Measurements from ENCODE around the gene ZNF107. TPM values are rescaled to one million over a fixed set of nuclear protein-coding genes. Genes with fewer than 3 reads are reported as not detected.
"Not testable (repeated sequence)": the region's sequence is repeated elsewhere in the genome, so short reads cannot be mapped to it uniquely, and the experiment has no call there.

The ZNF107 gene
- total and polyA plus RNA-seq, 2 of the 13 experiments (the other 11 are each of a cell fraction or from before 2014, with no cell fraction given), result 2.5 to 5.4 TPM

DNA sequence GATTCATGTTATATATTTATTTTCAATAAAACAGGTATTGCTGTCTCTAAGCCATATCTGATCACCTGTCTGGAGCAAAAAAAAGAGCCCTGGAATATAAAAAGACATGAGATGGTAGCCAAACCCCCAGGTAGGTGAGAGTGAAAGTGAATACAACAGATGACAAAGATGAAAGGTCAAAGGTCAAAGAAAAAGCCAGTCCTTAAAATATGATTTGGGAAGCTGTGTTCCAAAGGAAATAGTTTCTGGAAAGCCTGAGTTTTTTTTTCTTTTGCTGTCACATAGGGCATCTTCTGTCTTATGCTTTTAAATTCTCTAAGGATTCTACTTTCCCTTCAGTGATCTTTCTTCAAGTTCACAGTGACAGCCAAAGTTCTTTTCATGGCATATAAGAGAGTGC is 25.9 kb downstream of the ZNF107 start:
- Histone ChIP-seq H3K4me3 (replicated peaks in 1 of 3; ENCODE audit: insufficient read depth in 1 of 3, low read depth in 2 of 3, low read length in 3 of 3) (no peak overlapping the region), H3K9ac (ENCODE audit: insufficient read depth, low read depth, low read length) (no peak overlapping the region), H3K36me3 (replicated peaks in 1 of 2; ENCODE audit: control insufficient read depth in 1 of 2, insufficient read depth in 2 of 2, low read length in 2 of 2) (peaks cover 0 to 10% of the 10 kb centered on the region in 2 experiments; a peak in 2 of 5 replicates), H3K79me2 (ENCODE audit: insufficient read depth, low read length) (no peaks in the 10 kb centered on the region), H2AFZ (ENCODE audit: low read length) (no peak overlapping the region), H3K4me1 (ENCODE audit: insufficient read depth, low read length) (peaks cover 9% of the 10 kb centered on the region), H3K9me3 (ENCODE audit: low read length) (no peaks in the 10 kb centered on the region), H3K4me2 (ENCODE audit: low read depth, low read length) (no peak overlapping the region), H4K20me1 (ENCODE audit: insufficient read depth, low read length) (no peaks in the 10 kb centered on the region), H3K27me3 (ENCODE audit: control insufficient read depth in 1 of 2, insufficient read depth in 2 of 2, low read length in 2 of 2) (no peaks in the 10 kb centered on the region), H3K27ac (ENCODE audit: extremely low read length, insufficient read depth, low read length) (no peak overlapping the region)
- ChIA-PET CTCF (ENCODE audit: low intra/inter-chr PET ratio, low total read pairs) (no interaction called here), POLR2A (no interaction called here)
- in situ Hi-C loops (cut with HindIII; ENCODE audit: extremely low pct_ligation_motif_present, low pct_unique_long_range_greater_than_20kb) (no loop called here), intact Hi-C loops (cut with micrococcal nuclease; ENCODE audit: unreplicated experiment) (no loop called here)
- DNase-seq (ENCODE audit: low spot score) (no peak), FAIRE-seq (no peak), ATAC-seq (no peak)
- no TSS peak for BruUV-seq (replicated peaks)
- TF ChIP-seq ATF6 (CRISPR knock-in tag; conservative IDR thresholded peaks at IDR 0.05) (no peak), ZNF253 (CRISPR knock-in tag; IDR thresholded peaks at IDR 0.05; ENCODE audit: borderline replicate concordance) (no peak), NR2F6 (IDR thresholded peaks at IDR 0.05) (peak; percentile 10; the same call in 1 of the 2 replicates), NR2F6 (CRISPR knock-in tag; IDR thresholded peaks at IDR 0.05) (no peak)

- WGBS (ENCODE audit: low lambda C conversion rate), result 99% methylated on average over 12 of the region's 12 CpGs
- H4K20me1 ChIP-seq (ENCODE audit: insufficient read depth, low read length); ATAC-seq; H2AFZ ChIP-seq (ENCODE audit: low read length); H3K4me3 ChIP-seq (replicated peaks in 1 of 3; ENCODE audit: insufficient read depth in 1 of 3, low read depth in 2 of 3, low read length in 3 of 3); intact Hi-C loops (cut with micrococcal nuclease; ENCODE audit: unreplicated experiment); H3K4me2 ChIP-seq (ENCODE audit: low read depth, low read length); H3K9ac ChIP-seq (ENCODE audit: insufficient read depth, low read depth, low read length); BruUV-seq (replicated peaks); H3K36me3 ChIP-seq (replicated peaks in 1 of 2; ENCODE audit: control insufficient read depth in 1 of 2, insufficient read depth in 2 of 2, low read length in 2 of 2); CTCF ChIA-PET (ENCODE audit: low intra/inter-chr PET ratio, low total read pairs); H3K79me2 ChIP-seq (ENCODE audit: insufficient read depth, low read length); POLR2A ChIA-PET; H3K27ac ChIP-seq (ENCODE audit: extremely low read length, insufficient read depth, low read length); H3K4me1 ChIP-seq (ENCODE audit: insufficient read depth, low read length); DNase-seq (ENCODE audit: low spot score); in situ Hi-C loops (cut with HindIII; ENCODE audit: extremely low pct_ligation_motif_present, low pct_unique_long_range_greater_than_20kb); H3K27me3 ChIP-seq (ENCODE audit: control insufficient read depth in 1 of 2, insufficient read depth in 2 of 2, low read length in 2 of 2); H3K9me3 ChIP-seq (ENCODE audit: low read length); FAIRE-seq; TF ChIP-seq ATF7 (CRISPR knock-in tag; IDR thresholded peaks at IDR 0.05): not testable (repeated sequence)
- TF ChIP-seq ATF7 (IDR thresholded peaks at IDR 0.05), result peak; percentile 53
- 0 out of 2 replicates have a peak, but pooled peaks have one; percentile 19 for TF ChIP-seq CEBPB (IDR thresholded peaks at IDR 0.05; ENCODE audit: borderline replicate concordance, low read depth, low read length)
Measured at GRCh38 chr7:64697863-64698262, 31.9 kb downstream of the ZNF107 start.
